Ovary (tissue), 9 donors: ENCODE measurements around the gene C3AR1. TPM values are rescaled to one million over a fixed set of nuclear protein-coding genes. Genes with fewer than 3 reads are reported as not detected.

Experiments used
- DNase-seq, 5 donors: peaks; one replicate each; pipeline ENCODE4 v3.0.0-alpha.2; 2019 to 2020
- H3K27ac ChIP-seq, 2 donors: fragments of 200-600 bp; one replicate each; pipeline versions ENCODE4 v1.5.1 to v1.8.0; 2019 to 2022
- H3K27me3 ChIP-seq: fragments of 200-600 bp; one replicate; pipeline ENCODE4 v1.8.0; 2022
- H3K36me3 ChIP-seq: fragments of 200-600 bp; sonication (generic); one replicate; pipeline ENCODE4 v1.5.1; 2019
- H3K4me1 ChIP-seq: one replicate; pipeline ENCODE4 v1.8.1; 2013; ENCODE audit warnings: mild to moderate bottlenecking, moderate library complexity; ENCODE audit not compliant: insufficient read depth
- H3K4me3 ChIP-seq: fragments of 200-600 bp; sonication (generic); one replicate; pipeline ENCODE4 v1.5.1; 2017
- H3K9me3 ChIP-seq, 2 donors: fragments of 200-600 bp in 1 of 2; sonication (generic) in 1 of 2; one replicate each; pipeline versions ENCODE4 v1.5.1 to v1.8.1; 2013 to 2019; ENCODE audit warnings: mild to moderate bottlenecking in 1 of 2, moderate library complexity in 1 of 2
- EP300 ChIP-seq: sonication (generic); formaldehyde crosslinking; IDR thresholded peaks from one replicate; pipeline ENCODE4 v1.6.1; 2017; ENCODE audit warnings: antibody characterized with exemption
- POLR2A ChIP-seq: fragments of 450-650 bp; IDR thresholded peaks from one replicate; pipeline ENCODE4 v1.6.1; 2017; ENCODE audit warnings: antibody characterized with exemption, mild to moderate bottlenecking, moderate library complexity
- WGBS, 3 donors: extraction: QIAGEN DNeasy Blood & Tissue Kit in 1 of 3; methylation state at CpG; one replicate each; pipeline versions ENCODE4 v1.1.5 to v1.1.7; 2013 to 2017; 5-methylcytosine and 5-hydroxymethylcytosine counted together
- intact Hi-C, 4 donors: fragments of 100-400 bp; cut with DNase I; formaldehyde crosslinking; loops; one replicate each; pipeline versions ENCODE4 v1.11.0 to v1.15.1; 2022 to 2023
- polyA plus RNA-seq, 2 donors: library from polyadenylated mRNA; stranded (reverse); fragments of 200-250 nt in 1 of 2; fragments of 350-450 nt in 1 of 2; fragmentation: Illumina TruSeq in 1 of 2; extraction: RNeasy Lipid Tissue Mini Kit (QIAGEN cat#74804) in 1 of 2; gene quantifications; one replicate each; pipeline ENCODE4 v1.2.3, GENCODE V29; 2013 to 2014
- total RNA-seq, 7 donors: library from RNA; depleted of rRNA in 2 of 7; stranded (reverse); fragments of >200 nt in 2 of 7; fragmentation: NEBNext Ultra II Directional in 3 of 7; extraction: Animal tissue kit (Norgen Biotek cat#: 25700) in 3 of 7; gene quantifications; one replicate each; pipeline versions ENCODE4 v1.1.0 to v1.2.4, GENCODE V29; 2016 to 2023
- TF ChIP-seq, protein P1 (sequence below), 3 donors: fragments of 450-650 bp in 2 of 3; fragments of 200-600 bp in 1 of 3; IDR thresholded peaks; one replicate each; pipeline versions ENCODE4 v1.5.1 to v1.8.0; 2016 to 2022; ENCODE audit warnings: antibody characterized with exemption in 3 of 3, mild to moderate bottlenecking in 1 of 3
- donor health status: DM: no; HTN: no; CAD: no; lungs with moderate emphysema.
- donor health status: DM: no; HTN: no; CAD: no.
- donor health status: Bipolar disorder and iron deficiency.
- donor health status: DM: yes; HTN: yes; CAD: no.
- donor health status: DM: no; HTN: no; CAD: no.
- donor health status: DM: yes; HTN: yes; CAD: no.

C3AR1 gene
- total and polyA plus RNA-seq, 9 donors = 2.5 to 22.6 (median 5.6) TPM

DNA sequence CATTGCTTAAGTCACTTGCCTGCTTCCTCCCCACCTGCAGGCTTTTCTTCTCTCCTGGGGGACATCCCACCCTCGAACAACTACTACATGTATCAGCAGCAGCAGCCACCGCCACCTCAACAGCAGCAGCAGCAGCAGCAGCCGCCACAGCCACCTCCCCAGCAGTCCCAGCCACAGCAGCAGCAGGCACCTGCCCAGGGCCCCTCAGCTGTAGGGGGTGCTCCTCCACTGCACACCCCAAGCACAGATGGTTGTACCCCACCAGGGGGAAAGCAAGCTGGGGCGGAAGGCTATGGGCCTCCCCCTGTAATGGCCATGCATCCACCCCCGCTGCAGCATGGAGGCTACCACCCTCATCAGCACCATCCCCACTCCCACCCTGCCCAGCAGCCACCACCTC is 18.3 kb downstream of the C3AR1 start:
- no peak for DNase-seq
- Histone ChIP-seq H3K9me3 (no peaks in the 10 kb centered on the region), H3K4me3 (no peak overlapping the region), H3K4me1 (no peaks in the 10 kb centered on the region), H3K27ac (no peak overlapping the region), H3K27me3 (no peaks in the 10 kb centered on the region), H3K36me3 (no peaks in the 10 kb centered on the region)
- intact Hi-C loops = no loop called here
- 91 to 96% (median 94%) methylated on average over 5 of the region's 5 CpGs for WGBS, 3 donors
- TF ChIP-seq EP300 = no peak
- TF ChIP-seq POLR2A = no peak
- TF ChIP-seq, protein P1, sequence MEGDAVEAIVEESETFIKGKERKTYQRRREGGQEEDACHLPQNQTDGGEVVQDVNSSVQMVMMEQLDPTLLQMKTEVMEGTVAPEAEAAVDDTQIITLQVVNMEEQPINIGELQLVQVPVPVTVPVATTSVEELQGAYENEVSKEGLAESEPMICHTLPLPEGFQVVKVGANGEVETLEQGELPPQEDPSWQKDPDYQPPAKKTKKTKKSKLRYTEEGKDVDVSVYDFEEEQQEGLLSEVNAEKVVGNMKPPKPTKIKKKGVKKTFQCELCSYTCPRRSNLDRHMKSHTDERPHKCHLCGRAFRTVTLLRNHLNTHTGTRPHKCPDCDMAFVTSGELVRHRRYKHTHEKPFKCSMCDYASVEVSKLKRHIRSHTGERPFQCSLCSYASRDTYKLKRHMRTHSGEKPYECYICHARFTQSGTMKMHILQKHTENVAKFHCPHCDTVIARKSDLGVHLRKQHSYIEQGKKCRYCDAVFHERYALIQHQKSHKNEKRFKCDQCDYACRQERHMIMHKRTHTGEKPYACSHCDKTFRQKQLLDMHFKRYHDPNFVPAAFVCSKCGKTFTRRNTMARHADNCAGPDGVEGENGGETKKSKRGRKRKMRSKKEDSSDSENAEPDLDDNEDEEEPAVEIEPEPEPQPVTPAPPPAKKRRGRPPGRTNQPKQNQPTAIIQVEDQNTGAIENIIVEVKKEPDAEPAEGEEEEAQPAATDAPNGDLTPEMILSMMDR (IDR thresholded peaks at IDR 0.05) = no peak

DNA sequence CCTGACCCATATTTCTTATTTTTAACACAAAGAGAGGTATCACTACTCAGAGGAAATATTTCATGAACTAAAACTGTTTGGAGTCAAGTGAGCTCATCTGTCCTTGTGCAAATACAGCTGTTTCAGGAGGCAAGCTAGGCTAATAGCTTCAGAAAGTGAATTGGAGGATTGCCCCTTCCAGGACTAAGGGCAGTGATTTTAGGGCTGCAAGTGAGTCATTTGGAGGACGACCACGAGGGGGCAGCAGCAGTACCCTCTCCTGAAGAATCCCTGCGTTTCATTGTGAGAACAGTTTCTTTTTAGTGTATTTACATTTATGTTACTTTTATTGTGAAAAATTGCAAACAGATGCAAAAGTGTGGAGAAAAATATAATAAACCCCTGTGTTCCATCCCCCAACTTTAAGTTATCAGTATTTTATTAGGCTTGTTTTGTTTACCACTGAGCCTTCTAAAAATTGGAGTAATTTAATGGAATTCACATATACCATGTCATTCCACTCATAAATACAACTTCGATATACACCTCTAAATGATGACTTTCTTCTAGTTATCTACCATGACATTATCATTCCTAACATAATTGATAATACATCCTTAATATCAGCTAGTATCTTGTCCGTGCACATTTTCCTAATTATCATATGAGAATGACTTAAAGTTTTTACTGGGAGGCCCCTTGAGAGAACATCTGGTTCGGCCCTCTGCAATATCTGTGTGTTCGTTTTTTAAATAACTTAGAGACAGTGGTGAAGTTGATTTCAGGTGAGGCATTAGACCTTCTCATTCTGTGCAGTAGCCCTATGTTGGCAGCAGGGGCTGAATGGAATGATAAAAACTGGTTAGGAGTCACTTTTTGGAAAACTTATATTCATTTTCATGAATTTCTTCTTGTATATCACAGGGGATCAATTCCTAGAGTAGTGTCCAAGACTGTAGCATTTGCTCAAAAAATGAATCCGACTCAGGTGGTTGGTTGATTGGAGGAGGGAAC is 19.9 kb downstream of the C3AR1 start:
- no peak overlapping the region for H3K4me3 ChIP-seq
- H3K4me1 ChIP-seq = no peaks in the 10 kb centered on the region
- intact Hi-C loops = no loop called here
- H3K27ac ChIP-seq = no peak overlapping the region
- WGBS, 3 donors = 47 to 49% (median 48%) methylated on average over 8 of the region's 8 CpGs
- no peaks in the 10 kb centered on the region for H3K27me3 ChIP-seq
- peak; percentile 64 to 87 (median 81) for DNase-seq
- no peaks in the 10 kb centered on the region for H3K9me3 ChIP-seq
- H3K36me3 ChIP-seq = no peaks in the 10 kb centered on the region
- TF ChIP-seq, protein P1 (IDR thresholded peaks at IDR 0.05) = peak; percentile 50 to 65 (median 59)
- no peak for TF ChIP-seq POLR2A

DNA sequence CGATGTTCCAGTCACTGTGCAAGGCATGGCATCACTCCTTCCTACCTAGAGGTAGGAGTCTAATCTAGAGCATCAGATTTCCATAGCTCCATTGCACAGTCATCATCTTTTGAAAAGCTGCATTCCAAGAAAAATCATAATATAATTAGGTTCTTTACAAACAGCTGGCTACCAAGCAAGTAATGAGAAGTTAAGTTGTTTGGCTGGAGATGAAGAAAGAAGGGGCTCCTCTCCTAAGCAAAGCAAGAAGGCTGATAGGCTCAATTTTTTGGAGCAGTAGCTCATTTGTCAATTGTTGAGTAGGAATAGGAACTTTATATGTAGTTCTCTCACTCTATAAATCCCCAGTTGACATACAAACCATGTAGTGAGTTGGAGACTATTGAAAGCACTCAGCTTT is 25.4 kb downstream of the C3AR1 start:
- Histone ChIP-seq H3K9me3 (no peaks in the 10 kb centered on the region), H3K36me3 (no peaks in the 10 kb centered on the region), H3K4me1 (peaks cover 16% of the 10 kb centered on the region), H3K4me3 (no peak overlapping the region), H3K27me3 (no peaks in the 10 kb centered on the region), H3K27ac (no peak overlapping the region)
- DNase-seq = no peak
- intact Hi-C loops = no loop called here
- WGBS, 3 donors = 88 to 94% (median 92%) methylated on average over 1 of the region's 1 CpG
- no peak for TF ChIP-seq POLR2A
- TF ChIP-seq, protein P1 (IDR thresholded peaks at IDR 0.05) = no peak
- no peak for TF ChIP-seq EP300

DNA sequence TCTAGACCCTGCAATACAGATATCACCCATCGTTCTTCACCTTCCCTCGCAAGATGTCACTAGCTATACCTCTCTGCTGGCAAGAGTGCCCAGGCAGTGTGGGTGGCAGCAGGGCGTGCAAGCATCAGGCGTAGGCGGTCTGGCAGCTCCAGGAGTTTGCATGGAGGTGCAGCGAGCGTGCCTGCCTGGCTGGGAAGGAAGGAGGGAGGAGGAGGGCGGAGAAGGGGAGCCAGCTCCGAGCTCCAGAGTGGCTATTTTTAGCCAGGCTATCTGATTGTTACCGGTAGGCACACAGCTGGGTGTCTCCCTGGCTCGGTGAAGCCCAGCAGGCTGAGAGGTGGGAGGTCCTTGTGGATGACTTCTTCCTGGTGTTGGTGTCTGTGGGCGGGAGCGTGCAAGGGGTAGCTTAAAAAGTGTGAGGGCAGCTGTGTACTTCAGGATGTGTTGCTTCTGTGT is 27.5 kb downstream of the C3AR1 start:
- DNase-seq = peak in 1 of 5 donors; percentile 49
- peaks cover 22% of the 10 kb centered on the region for H3K4me1 ChIP-seq
- intact Hi-C loops = loop anchor here in 1 of 4 donors (5.0 kb wide), 1 partner anchor 34 kb away; no protein-coding TSS in a partner anchor
- H3K9me3 ChIP-seq = no peaks in the 10 kb centered on the region
- H3K27me3 ChIP-seq = no peaks in the 10 kb centered on the region
- TF ChIP-seq EP300 (no peak), POLR2A (no peak)
- TF ChIP-seq, protein P1 (IDR thresholded peaks at IDR 0.05) = no peak
- peak overlapping the region; percentile 4 for H3K4me3 ChIP-seq
- H3K36me3 ChIP-seq = no peaks in the 10 kb centered on the region
- no peak overlapping the region for H3K27ac ChIP-seq
- WGBS, 3 donors = 9 to 25% (median 10%) methylated on average over 13 of the region's 13 CpGs
